Dedifferentiated amniotic fluid mesenchymal stem cell (primary cell): ENCODE measurements around the gene ZNRF1.

Experiments
- DNase-seq: peaks from one replicate; pipeline ENCODE4 v3.0.0-alpha.2; 2016; ENCODE audit errors: extremely low spot score

ZNRF1 gene

DNA sequence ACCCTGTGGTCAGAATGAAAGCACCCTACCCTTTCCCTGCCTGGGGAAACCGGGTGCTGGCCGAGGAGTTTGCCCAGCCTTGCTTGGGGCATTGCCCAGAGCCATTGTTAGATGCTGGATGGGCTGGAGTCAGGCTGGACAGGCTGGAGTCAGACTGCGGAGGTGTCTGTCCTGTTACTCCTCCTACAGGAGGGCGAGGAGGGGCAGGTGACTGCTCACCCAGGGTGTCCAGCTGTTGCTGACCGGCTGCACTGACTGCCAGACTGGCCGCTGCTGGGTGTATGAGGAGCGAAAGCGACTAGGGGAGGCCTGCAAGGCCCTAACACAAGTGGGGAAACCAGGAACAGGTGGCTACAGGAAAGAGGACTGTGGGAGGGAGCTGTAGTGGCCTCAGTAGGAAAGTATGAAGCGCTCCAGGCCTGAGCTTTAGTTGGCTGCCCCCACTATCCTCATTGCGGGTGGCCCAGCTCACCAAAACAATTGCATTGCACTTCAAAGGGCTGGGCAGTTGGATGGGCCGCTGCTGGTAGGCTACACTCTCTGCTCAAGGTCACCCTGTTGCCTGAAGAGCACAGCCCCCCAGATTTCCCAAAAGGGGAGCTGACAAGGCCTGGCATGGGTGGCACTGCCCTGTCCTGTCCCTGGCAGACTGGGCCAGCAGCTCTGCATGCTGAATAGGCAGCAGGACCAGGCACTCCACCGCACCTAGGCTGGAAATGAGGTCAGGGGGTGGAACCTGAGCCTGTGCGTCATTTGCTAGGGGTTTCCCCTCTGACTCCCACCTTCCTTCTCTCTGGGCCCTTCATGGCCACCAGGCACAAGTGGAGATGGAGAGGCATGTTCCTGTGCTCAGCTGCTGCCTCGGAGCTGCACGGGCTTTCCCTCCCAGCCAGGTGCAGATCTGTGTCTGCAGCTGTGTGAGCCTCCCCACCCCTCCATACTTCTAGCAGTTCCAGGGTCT is 99.4 kb downstream of the ZNRF1 start:
- DNase-seq: no peak

DNA sequence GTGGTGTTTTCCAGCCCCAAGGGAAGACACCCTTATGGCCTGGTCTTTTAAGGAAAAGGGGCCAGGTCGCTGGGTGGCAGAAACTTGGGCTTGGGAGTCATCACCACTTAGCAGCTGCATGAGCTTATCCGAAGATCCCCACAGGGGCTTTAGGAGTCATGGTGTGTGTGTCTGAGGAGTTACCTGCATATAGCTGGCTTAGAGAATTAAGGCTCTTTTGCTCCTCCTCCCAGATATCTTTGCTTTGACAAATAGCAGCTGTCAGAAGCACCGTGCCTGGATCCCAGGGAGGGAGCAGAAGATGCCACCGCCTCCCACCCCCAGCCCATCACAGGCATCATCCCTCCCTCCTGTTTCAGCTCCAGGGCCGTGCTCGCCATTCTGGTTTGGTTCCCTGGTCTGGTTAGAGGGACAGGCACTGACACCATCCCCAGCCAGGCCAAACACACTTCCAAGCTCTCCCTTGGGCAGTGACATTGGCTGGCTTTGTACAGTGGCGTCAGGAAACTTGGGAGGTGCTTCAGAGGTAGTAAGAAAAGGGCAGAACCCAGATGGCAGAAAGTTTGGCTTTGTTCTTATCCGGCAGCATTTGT is 100.3 kb downstream of the ZNRF1 start:
- DNase-seq: no peak

DNA sequence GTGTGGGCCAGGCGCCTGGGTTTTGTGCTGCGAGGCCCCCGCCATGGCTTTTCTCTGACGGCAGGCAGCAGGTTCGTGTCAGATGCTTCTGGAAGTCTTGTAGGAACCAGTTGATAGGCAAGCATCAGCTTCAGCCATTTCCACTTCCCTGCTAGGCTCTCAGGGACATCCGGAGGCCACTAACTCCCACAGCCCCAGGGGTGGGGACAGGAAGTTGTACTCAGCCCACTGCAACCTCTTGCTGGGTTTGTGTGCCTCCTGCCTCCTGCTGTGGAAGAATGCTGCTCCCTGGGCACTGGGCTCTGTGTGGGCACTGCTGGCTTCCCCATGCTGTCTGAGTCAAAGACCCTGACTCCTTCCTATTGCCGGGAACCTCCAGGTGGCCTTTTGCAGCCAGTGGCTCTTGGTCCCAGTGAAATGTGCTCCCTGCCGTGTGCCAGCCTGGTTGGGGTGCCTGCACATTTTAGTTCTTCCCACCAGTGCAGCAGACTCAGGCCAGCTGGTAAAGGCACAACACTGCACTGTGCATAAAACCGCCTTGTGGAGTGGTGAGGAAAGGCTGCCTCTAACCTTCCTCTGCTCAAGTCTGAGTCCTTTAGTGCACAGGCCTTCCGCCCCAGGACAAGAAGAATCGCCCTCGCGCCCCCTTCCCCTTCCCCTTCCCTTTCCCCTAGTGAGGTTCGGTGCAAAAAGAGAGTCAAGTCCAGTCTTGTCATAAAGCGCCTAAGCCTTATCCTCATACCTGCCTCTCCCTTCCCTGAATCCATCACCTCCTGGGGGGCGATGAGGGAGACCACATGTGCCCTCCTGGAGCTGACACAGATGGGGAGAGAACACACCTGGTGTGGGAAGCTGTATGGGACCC is 101.1 kb downstream of the ZNRF1 start:
- no peak for DNase-seq

DNA sequence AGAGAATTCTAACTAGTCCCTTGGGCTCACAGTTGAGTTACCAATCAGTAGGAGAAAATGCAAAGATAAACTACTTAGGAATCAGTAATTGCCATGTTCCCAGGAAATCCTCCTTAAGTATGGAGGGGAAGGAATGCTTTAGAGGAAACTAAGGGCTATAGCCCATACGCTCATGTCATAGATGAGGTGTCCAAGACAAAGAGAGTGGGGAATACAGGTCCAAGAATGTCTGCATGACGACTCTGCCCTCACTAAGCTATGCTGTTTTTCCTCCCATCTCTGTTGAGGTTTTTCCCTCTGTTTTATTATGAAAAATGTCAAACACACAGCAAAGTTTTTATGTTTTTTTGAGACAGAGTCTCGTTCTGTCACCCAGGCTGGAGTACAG is 101.8 kb downstream of the ZNRF1 start:
- DNase-seq: no peak

DNA sequence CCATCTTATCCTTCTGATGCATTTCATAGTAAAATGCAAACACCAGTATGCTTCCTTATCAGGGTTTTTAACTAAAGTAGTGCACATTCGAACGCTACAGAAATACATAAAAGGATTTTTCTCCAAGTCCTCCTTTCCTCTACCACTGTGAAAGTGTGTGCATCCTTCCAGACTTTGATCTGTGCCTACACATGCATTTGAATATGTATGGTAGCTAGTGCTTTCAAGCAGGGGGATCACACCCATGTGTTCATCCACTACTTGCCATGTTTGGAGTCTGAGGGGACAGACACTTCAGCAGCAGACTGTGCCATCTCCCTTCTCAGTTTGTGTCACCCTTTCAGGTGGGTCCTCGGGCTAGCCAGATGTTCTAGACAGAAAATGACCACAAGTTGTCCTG is 102.8 kb downstream of the ZNRF1 start:
- no peak for DNase-seq

DNA sequence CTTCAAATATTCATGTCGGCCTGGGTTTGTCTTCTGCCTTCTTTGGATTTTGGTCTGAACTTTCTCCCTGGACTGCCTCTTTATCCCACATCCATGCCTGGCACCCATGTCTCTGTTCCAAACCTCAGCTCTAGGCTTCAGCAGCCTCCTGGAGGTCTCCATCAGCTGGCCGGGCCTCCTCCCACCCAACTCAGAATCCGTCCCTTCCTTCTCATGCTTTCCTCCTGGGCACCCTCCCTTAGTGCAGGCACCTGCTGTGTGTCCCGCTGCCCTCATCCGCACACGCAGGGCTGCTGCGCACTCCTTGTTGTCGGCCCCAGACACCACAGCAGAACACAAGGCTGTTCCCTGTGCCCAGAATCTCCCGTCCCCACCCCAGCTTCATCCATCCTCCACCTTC is 103.8 kb downstream of the ZNRF1 start:
- no peak for DNase-seq

DNA sequence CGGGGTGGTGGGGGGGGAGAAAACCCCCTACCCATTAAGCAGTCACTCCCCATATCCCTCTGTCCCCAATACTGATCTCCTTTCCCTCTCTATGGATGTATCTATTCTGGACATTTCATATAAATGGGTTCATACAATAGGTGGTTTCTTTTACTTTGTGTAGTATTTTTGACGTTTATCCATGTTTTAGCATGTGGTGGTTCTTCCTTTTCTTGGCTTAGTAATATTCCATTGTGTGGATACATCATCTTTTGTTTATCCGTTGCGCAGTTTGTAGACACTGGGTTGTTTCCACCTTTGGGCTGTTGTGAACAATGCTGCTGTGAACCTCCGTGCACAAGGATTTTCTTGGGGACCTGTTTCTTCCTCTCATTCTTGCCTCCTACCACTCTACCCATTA is 105.2 kb downstream of the ZNRF1 start:
- DNase-seq: no peak

DNA sequence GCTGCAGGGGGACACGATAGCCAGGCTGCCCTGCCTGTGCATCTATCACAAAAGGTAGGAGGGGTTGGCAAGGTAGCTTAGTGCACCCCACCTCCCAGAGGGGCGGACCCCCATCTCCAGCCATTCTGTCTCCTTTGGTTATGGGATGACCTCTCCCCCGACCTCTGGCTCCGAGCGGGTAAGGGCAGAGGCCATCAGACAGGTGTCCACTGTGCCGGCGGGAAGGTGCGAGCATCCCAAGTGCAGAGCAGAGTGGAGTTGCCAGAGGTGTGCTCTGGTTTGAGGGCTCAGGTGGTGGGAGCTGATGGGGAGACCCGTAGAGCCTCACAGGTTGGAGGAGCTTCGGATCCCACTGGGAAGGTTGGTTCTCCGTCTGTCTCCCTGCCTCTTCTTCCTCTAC is 106.0 kb downstream of the ZNRF1 start:
- DNase-seq: no peak

DNA sequence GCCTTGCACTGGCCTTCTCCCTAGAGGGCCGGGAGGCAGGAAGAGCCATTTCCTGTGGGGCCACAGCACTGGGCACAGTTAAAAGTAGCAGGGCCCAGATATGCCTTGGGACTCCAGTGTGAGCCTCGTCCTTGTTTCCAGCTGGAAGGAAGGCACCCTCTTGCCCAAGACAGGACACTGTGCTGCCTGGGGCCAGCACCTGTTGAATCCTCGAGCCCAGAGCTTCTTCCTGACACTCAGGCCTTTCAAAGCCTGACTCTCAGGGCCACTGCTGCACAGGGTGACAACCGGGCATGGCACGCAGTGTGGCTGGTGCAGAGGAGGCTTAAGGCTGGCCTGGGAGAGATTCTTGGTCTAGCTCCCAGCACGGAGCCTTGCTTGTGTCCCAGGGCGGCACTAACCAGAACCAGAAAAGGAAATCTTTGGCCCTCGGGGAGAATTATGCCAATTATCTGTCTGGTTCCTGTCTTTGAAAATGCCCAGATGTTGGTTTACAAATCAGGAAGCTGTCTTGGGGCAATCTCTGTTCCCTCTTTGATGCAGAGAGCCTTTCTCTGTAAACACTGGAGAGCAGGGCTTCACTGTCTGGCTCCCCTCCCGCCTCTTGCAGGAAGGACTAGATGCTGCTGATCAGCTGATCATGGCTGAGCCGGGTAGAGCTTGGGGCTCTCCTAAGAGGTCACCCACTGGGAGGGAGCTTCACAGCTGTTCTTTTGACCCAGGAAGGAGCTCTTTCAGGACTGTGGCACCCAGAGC is 106.7 kb downstream of the ZNRF1 start:
- DNase-seq: no peak

DNA sequence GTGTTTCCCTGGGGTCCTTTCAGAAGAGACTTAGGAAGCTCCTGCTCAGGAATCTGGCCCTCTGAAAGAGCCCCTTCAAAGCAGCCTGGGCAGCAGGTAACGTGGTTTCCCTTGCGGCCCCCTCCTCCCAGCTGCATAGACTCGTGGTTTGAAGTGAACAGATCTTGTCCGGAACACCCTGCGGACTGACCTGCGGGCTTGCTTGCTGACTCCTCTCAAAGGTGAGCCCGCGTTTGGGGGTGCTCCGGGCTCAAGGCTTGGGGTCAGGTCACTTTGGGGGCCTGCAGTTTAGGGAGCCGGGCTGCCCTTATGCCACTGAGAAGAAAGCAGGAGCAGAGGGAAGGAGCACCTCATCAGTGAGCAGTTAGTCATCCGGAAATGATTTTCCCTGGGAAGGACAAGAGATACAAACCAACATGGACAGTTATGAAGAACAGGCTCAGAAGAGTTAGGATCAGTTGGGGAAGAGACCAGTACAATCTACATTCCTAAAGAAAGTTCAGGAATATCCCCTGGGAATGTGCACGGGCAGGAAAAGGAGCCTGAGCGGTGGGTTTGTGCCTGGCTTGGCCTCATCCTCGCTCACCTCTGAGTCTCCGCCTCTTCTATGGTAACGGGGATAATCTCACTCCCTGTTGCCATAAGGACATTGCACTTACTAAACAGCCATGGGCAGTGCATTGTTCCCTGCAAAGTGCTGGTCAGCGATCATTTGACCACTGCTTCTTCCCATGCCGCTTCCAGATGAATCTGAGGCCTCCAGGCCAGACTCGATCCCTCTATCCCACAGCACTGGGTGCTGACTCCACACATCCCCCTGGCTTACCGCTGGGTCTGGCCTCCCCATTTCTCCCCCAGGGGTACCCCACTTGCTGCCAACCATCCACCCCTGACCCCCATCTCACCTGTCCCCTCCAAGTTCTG is 107.8 kb downstream of the ZNRF1 start:
- no peak for DNase-seq

DNA sequence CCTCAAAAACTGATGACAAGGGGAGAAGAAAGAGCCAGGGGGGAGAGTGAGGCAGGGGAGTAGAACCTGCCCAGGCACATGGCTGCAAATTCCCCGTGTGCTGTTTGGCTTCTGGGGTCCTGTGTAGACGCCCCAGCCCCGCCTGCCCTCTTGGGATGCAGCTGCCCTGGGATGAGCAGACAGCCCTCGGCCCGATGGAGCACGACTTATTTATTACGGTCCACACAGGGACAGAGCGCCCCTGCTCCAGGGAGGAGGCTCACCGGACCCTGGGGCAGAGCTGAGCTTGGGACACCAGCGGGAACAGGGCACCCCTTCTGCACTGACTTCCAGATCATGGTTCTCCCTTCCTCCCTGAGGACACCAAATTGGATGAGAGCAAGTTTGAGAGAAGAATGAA is 108.7 kb downstream of the ZNRF1 start:
- no peak for DNase-seq

DNA sequence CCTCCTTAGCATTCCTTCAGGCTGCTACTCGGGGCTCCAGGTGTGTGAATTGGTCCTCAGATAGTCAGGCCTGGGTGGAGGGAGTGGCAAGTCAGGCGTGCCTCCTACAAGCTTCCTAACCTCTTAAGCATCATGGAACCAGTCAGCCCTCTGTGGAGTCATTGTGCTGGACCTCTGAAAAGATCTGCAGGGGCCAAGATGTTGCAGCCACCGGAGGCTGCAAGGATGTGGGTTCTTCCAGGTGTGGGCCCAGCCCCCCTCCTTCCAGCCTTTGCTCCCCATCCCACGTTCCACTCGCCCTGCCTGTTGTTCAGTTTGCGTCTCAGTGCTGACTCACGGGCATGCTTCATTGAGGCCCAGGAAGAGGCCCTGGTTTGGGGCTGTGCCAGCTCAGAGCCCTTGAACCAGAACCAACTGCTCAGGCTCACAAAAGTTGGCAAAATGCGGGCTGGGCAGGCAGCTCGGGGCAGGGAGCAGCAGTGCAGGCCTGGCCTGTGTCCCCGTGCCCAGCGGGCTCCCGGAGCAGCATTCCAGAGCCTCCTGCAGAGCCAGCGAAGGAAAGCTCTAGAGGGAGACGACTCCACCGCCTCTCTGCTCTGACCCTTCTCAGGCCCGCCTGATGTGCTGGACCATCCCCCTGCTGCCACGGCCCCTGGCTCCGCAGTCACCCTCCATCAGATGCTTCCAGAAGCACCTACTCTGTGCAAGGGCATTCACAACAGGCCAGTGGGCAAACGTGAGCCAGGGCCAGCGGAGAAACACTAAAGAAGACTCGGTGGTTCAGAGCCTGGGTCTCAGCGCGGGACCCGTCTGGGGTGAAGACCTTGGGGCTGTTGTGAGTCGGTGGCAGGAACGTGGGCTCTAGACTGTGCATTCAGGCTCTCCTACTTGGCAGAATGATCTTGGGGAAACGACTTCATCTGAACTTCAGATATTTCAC is 110.2 kb downstream of the ZNRF1 start:
- peak; percentile 71 for DNase-seq

DNA sequence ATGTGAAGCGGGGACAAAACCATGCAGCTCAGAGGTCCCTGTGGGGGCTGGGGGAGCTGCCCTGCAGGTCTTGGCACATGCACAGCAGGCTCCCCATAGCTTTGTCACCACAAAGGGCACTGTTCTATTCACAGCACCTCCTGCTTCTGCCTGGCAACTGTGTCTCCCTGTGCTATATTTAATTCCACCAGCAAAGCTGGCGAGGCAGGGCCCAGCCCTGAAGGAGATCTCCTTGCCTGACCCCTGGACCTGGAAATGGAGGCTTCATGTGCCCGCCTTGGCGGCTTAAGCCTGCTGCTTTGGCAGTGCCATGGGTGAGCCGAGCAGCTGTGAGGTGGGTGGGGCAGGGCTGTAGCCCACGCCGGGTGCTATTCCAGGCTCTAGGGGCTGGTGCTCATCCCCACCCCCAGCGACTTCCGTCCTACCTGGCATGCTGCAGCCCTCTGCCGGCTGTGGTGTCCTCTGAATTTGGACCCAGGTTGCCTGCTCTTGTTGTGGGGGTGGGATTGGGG is 111.0 kb downstream of the ZNRF1 start:
- DNase-seq: no peak

DNA sequence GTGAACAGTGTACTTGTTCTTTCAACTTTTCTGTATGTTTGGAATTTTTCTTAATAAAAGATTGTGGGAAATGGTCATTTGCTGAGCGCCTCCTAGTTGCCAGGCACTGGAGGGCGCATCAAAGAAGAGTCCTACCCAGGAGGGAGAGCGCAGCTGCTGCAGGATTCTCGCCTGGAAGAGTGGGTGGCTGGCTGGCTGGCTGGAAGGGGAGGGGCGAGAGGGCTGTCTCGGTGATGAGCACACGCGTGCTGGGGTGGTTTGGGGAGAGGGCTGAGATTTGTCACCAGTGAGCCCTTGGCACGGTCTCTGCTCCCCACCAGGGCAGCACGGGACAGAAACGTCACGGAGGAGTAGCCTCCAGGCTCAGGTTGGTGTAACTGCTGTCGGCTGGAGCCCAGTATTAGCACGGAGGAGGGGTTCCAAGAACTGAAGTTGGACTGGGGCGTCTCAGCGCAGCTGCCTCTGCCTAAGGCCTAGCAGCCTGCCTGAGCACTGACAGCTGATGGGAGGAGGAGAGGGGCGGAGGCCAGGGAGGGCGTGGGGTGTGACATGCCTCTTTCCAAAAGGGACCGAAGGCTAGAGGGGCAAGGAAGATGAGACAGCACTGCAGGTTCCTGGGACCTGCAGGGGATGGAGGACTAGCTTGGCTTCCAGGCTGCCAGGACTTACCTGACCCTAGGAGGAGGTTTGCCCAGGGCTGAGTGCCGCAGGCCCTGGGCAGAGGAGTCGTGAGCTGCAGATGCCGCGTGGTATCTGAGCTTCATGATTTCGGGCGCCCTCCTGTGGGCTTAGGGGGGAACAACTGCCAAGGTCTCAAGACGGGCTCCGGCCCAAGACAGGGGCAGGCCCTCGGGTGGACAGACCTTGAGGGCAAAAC is 112.1 kb downstream of the ZNRF1 start:
- DNase-seq: peak; percentile 90

DNA sequence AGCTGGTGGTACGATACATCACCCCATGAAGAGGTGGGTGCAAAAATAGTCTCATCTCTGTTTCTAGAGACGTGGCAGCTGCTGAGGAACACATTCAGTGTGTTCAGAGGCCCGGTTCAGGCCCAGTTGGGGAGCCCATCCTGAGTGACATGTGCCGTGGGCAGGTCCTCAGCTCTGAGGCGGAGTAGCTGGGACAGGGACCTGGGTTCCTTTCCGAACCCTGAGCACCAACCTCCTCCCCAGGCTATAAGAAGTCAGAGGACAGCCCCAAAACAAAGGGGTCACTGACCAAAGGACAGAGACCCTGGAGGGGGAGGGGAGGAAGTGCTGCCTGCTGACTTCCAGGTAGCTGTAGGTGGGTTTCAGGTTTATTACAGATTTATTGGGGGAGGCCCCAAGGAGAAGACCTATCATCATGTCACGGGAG is 112.7 kb downstream of the ZNRF1 start:
- no peak for DNase-seq

DNA sequence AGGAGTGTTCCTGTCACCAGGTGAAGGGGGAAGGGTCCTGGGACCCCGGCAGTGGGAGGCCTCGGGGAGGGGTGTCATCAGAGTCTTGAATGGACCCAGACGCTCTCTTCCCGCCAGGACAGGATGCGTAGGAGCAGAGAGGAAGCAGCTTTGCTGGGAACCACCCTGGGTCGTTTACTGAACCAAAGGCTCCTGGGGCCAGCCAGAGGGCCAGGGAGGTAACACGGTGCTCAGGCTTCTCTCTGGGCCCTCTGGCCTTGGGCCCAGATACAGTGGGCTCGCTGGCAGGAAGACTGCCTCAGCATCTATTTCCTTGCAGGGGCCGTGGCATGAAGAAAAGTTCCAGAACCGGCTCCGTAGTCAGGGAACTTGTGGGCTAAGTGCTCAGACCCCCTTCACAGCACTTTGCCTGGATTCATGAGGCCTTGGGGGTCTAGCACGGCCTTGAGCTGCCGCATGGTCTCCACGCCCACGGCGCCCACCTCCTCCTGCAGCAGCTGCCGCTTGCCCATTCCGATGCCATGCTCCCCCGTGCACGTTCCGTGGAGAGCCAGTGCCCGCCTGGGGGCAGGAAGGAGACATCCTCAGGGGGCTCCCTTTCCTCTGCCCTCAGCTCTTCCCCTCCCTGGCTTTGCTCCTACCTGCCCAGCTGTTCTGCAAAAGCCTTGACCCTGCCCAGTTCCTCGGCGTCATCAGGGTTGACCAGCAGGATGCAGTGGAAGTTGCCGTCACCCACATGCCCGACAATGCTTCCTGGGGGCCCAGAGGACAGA is 113.3 kb downstream of the ZNRF1 start:
- no peak for DNase-seq

DNA sequence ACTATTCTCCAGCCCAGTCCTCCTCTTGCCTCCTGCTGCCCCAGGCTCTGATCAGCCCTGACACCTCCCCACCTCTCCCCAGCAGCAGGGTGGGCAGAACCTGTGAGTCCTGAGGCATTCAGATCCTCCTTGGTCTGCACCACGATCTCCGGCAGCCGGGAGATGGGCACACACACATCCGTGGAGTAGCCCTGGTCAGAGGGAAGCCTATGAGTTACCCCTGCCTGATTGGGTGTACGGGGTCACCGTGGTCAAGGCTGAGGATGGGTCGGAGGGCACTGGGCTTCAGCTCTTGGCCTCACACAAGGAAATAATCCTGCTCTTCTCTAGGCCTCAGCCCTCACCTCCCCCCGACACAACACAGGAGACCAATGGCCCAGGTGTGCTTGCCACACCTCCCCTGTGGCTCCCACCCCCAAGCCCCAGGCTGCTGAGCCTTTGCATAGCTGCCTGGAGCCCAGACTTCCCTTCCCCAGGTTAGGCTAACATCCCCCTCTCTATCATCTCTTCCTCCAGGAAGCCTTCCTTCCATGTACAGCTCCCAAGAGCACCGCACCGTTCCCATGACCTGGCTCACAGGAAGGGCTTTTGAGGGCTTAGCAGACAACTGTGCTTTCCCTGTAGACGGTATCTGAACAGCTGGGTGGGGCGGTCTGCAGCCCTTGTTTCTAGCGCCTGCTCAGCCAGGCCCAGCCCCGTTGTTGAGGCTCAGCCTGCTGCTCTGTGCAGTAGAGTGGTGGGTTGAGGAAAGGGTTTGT is 114.1 kb downstream of the ZNRF1 start:
- no peak for DNase-seq
